Natural killer cell treated with Interleukin-12 subunit alpha and Interleukin-12 subunit beta and Interleukin-15 and Interleukin-18, amount 100 ng/mL, for 72 hours (primary cell): ENCODE results near the gene BANF2. TPM values are rescaled to one million over a fixed set of nuclear protein-coding genes. Genes with fewer than 3 reads are reported as not detected.

Experiments
- total RNA-seq, 2 donors: library from RNA; stranded (reverse); gene quantifications; one replicate each; pipeline ENCODE4 v1.2.3, GENCODE V29; 2022

BANF2 gene
- total RNA-seq, 2 donors from 2014 or later: not detected

Other genes with a start within 250 kb of the BANF2 start
- under 1 TPM; 0.14 to 0.20 TPM for gene BFSP1, start 168.6 kb upstream of the BANF2 start, total RNA-seq
- 10 to 100 TPM; 42.5 to 59.1 TPM for gene DSTN, start 129.9 kb upstream of the BANF2 start, total RNA-seq
- gene RRBP1, start 17.7 kb upstream of the BANF2 start, total RNA-seq: 100 to 1,000 TPM; 113 to 134 TPM